ENCODE data around the gene SSTR1. TPM values are rescaled to one million over a fixed set of nuclear protein-coding genes. Genes with fewer than 3 reads are reported as not detected.
A peak's percentile ranks its signal among the peaks of the same experiment; 100 is the strongest.

The SSTR1 gene, protein sequence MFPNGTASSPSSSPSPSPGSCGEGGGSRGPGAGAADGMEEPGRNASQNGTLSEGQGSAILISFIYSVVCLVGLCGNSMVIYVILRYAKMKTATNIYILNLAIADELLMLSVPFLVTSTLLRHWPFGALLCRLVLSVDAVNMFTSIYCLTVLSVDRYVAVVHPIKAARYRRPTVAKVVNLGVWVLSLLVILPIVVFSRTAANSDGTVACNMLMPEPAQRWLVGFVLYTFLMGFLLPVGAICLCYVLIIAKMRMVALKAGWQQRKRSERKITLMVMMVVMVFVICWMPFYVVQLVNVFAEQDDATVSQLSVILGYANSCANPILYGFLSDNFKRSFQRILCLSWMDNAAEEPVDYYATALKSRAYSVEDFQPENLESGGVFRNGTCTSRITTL
- total RNA-seq, result 10 to 100 TPM in 1 of 2 donors, 1 to 10 TPM in 1; 1.7 to 18.1 TPM
- polyA plus RNA-seq (ENCODE audit: insufficient read length in 2 of 2), result 10 to 100 TPM; 28.4 to 33.9 TPM
- long read RNA-seq, donor 1, result 0 reads
- long read RNA-seq, donor 2, result 0 reads
- long read RNA-seq, donor 3, result 0 reads
- long read RNA-seq, donor 4, result 0 reads

DNA sequence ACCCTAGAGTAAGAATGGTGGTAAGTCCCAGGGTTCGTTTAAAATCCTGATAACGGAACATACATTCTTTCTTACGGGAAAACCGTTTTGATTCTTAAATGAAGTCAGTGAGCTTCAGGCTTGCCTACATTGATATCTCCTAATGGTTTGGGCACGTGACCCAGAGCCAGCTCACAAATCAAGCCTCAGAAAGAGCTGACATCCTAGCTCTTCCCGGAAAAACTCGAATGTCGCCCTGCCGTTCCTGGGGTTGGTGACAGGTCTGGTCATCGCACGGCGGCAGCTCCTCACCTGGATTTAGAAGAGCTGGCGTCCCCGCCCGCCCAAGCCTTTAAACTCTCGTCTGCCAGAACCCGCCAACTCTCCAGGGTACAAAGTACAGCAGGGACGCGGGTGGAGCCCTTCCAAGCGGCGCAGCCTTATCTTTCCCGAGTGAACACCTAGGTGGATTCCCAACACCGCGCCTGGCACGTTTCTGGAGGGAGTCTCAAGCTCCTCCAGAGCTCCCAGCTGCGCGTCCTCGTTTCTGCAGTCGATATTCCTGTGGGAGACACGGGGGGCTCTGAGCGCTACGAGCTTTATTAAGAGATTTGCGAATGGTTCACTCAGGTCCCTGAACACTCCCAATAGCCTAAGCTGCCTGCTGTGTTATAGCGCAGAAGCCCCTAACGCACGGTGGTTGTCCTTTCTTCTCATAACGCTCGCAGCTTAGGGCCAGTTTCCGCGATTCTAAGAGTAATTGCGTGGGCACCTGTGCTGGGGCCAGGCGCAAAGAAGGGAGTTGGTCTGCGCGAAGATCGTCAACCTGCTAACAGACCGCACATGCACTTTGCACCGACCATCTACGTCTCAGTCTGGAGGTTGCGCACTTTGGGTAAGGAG is at the start of gene SSTR1:
SSTR1 (plus strand) TSS at position 169 of the 882 bp plus-strand sequence. CDS start 1,486 bp downstream, outside the sequence.
- WGBS (ENCODE audit: insufficient coverage), result under 1% methylated on average over 45 of the region's 49 CpGs
- Histone ChIP-seq H3K4me3 (ENCODE audit: low read depth, low read length) (peak within 1 kb of the TSS; percentile 48), H3K4me1 (ENCODE audit: control insufficient read depth, insufficient read depth, low read length) (peaks cover 42% of the 10 kb centered on the region), H3K9me3 (ENCODE audit: control insufficient read depth, insufficient read depth, low read length) (peaks cover 3% of the 10 kb centered on the region), H3K36me3 (ENCODE audit: control insufficient read depth, insufficient read depth, low read length) (peaks cover 3% of the 10 kb centered on the region), H3K27me3 (ENCODE audit: control insufficient read depth, insufficient read depth, low read length) (peaks cover 44% of the 10 kb centered on the region), H3K27ac (ENCODE audit: low read depth, low read length) (peak within 1 kb of the TSS; percentile 44)
- DNase-seq (ENCODE audit: low read depth in 4 of 6, low spot score in 6 of 6), result peak in 2 of 6 donors; percentile 44 to 80

DNA sequence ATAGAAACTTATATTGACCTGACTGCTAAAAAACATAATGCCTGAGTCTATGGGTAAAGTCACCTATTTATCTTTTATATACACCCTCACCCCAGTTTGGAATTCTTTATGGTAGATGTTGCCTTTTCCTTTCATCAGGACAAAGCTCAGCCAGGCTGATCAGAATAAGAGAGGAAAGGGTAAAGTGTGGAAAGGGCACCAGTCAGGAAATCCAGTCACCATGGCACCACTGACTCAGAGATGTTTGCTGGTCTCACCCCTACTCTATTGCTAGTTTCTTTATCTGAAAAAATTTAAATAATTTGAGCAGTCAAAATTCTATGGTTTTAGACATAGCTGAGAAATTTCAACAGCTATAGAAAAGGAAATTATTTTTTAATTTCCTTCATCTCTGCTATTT is 49.2 kb upstream of the SSTR1 start:
- no peaks in the 10 kb centered on the region for H3K9me3 ChIP-seq (ENCODE audit: control insufficient read depth, insufficient read depth, low read length)
- no peak for DNase-seq (ENCODE audit: low read depth in 4 of 6, low spot score in 6 of 6)
- no peak overlapping the region for H3K27ac ChIP-seq (ENCODE audit: low read depth, low read length)
- H3K27me3 ChIP-seq (ENCODE audit: control insufficient read depth, insufficient read depth, low read length), result no peaks in the 10 kb centered on the region
- no peak overlapping the region for H3K4me3 ChIP-seq (ENCODE audit: low read depth, low read length)
- H3K4me1 ChIP-seq (ENCODE audit: control insufficient read depth, insufficient read depth, low read length), result no peaks in the 10 kb centered on the region
- no peaks in the 10 kb centered on the region for H3K36me3 ChIP-seq (ENCODE audit: control insufficient read depth, insufficient read depth, low read length)

DNA sequence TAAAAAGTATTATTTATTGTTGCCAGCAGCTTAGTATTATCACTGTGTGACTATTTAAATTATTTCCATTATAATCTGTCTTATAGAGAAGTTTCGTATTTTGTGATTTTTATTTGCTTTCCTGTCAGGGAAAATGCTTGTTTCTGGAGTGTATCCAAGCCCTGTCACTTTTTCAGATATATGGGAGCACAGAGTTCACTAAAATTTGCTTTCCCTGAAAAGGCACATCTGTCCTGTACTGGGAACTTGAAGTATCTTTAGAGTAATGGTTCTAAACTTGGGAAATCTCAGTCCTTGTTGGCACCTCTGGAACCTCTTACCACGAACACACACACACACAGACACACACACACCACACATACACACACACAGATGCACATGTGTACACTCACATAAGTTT is 39.3 kb upstream of the SSTR1 start:
- peak in 1 of 6 donors; percentile 25 for DNase-seq (ENCODE audit: low read depth in 4 of 6, low spot score in 6 of 6)
- Histone ChIP-seq H3K27ac (ENCODE audit: low read depth, low read length) (no peak overlapping the region), H3K4me3 (ENCODE audit: low read depth, low read length) (no peak overlapping the region), H3K36me3 (ENCODE audit: control insufficient read depth, insufficient read depth, low read length) (no peaks in the 10 kb centered on the region), H3K4me1 (ENCODE audit: control insufficient read depth, insufficient read depth, low read length) (no peaks in the 10 kb centered on the region), H3K9me3 (ENCODE audit: control insufficient read depth, insufficient read depth, low read length) (no peaks in the 10 kb centered on the region), H3K27me3 (ENCODE audit: control insufficient read depth, insufficient read depth, low read length) (no peaks in the 10 kb centered on the region)
- WGBS (ENCODE audit: insufficient coverage), result no CpG with 5 or more reads among the region's 2 CpGs

DNA sequence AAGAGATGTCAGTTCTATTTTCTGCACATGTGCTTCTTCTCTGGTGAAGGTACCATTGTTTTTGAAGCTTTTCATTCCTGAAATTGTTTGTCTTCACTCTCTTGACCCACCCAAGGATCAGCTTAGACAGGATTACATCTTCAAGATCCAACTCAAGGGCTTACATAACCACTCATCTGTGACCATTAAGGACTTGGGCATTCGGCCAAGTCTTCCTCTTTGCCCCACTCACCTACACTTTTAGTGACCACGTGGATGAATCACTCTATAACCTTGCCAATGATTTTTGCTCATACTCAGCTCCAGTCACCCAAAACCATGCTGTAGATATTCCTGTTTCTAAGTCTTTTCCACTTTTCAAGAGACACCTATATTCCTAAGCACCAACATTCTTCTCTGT is 36.5 kb upstream of the SSTR1 start:
- DNase-seq (ENCODE audit: low read depth in 4 of 6, low spot score in 6 of 6), result no peak
- Histone ChIP-seq H3K4me3 (ENCODE audit: low read depth, low read length) (no peak overlapping the region), H3K9me3 (ENCODE audit: control insufficient read depth, insufficient read depth, low read length) (no peaks in the 10 kb centered on the region), H3K27ac (ENCODE audit: low read depth, low read length) (no peak overlapping the region), H3K4me1 (ENCODE audit: control insufficient read depth, insufficient read depth, low read length) (no peaks in the 10 kb centered on the region), H3K27me3 (ENCODE audit: control insufficient read depth, insufficient read depth, low read length) (no peaks in the 10 kb centered on the region), H3K36me3 (ENCODE audit: control insufficient read depth, insufficient read depth, low read length) (no peaks in the 10 kb centered on the region)
- WGBS (ENCODE audit: insufficient coverage), result 70% methylated on average over 2 of the region's 2 CpGs

DNA sequence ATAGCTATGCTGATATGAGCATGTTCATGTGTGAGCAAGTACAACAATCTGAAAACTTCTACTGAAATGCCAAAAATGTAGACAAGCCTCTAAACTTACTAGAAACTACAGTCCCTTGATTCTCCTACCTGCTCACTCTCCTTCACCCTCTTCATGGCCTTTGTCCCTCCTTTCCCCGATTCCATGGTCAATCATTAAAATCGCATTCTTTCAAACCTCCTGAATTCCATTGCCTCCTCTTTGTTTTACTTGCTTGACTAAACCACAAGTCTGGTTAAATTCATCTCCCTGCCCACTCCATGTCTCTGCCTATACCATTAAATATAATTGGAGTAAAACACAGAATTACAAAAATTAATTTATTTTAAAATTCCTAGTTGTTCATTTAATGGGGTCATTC is 33.0 kb upstream of the SSTR1 start:
- Histone ChIP-seq H3K36me3 (ENCODE audit: control insufficient read depth, insufficient read depth, low read length) (no peaks in the 10 kb centered on the region), H3K4me1 (ENCODE audit: control insufficient read depth, insufficient read depth, low read length) (no peaks in the 10 kb centered on the region), H3K9me3 (ENCODE audit: control insufficient read depth, insufficient read depth, low read length) (no peaks in the 10 kb centered on the region), H3K4me3 (ENCODE audit: low read depth, low read length) (no peak overlapping the region), H3K27ac (ENCODE audit: low read depth, low read length) (no peak overlapping the region), H3K27me3 (ENCODE audit: control insufficient read depth, insufficient read depth, low read length) (no peaks in the 10 kb centered on the region)
- WGBS (ENCODE audit: insufficient coverage), result 68% methylated on average over 2 of the region's 2 CpGs
- no peak for DNase-seq (ENCODE audit: low read depth in 4 of 6, low spot score in 6 of 6)

DNA sequence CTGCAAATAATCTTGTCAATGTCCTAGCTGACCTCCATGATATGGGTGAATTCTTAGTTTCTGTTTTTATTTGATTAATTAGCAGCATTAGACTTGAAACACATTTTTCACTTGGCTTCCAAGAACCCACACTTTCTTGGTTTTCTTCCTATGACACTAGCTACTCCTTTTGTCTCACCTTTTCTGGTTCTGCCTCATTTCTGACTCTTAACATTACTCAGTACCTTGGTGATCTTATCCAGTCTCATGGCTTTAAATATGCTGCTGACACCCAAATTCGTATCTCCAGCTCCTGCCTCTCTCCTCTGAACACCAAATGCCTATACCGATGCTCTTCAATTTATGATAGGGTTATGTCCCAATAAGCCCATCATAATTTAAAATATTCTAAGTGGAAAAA is 32.0 kb upstream of the SSTR1 start:
- Histone ChIP-seq H3K9me3 (ENCODE audit: control insufficient read depth, insufficient read depth, low read length) (no peaks in the 10 kb centered on the region), H3K27me3 (ENCODE audit: control insufficient read depth, insufficient read depth, low read length) (no peaks in the 10 kb centered on the region), H3K27ac (ENCODE audit: low read depth, low read length) (no peak overlapping the region), H3K36me3 (ENCODE audit: control insufficient read depth, insufficient read depth, low read length) (no peaks in the 10 kb centered on the region), H3K4me3 (ENCODE audit: low read depth, low read length) (no peak overlapping the region), H3K4me1 (ENCODE audit: control insufficient read depth, insufficient read depth, low read length) (no peaks in the 10 kb centered on the region)
- WGBS (ENCODE audit: insufficient coverage), result 83% methylated on average over 1 of the region's 2 CpGs
- no peak for DNase-seq (ENCODE audit: low read depth in 4 of 6, low spot score in 6 of 6)

DNA sequence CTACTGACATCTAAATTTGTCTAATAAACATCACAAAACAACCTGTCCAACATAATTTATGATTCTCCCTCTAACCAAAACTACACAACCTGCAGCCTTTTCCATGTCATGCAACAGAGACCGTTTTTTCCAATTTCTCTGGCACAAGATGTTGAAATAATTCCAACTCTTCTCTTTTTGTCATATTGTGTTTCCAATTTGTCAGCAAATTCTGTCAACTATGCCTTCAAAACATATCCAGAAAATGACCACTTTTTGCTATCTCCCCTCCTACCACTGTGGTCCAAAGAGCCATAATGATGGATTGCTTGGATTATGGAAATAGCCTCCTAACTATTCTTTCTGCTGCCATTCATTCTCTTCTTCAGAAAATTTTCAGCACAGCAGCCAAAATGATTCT is 31.3 kb upstream of the SSTR1 start:
- peak in 1 of 6 donors; percentile 38 for DNase-seq (ENCODE audit: low read depth in 4 of 6, low spot score in 6 of 6)
- H3K36me3 ChIP-seq (ENCODE audit: control insufficient read depth, insufficient read depth, low read length), result no peaks in the 10 kb centered on the region
- no peaks in the 10 kb centered on the region for H3K4me1 ChIP-seq (ENCODE audit: control insufficient read depth, insufficient read depth, low read length)
- no peak overlapping the region for H3K27ac ChIP-seq (ENCODE audit: low read depth, low read length)
- WGBS (ENCODE audit: insufficient coverage), result 89% methylated on average over 1 of the region's 1 CpG
- no peaks in the 10 kb centered on the region for H3K27me3 ChIP-seq (ENCODE audit: control insufficient read depth, insufficient read depth, low read length)
- no peaks in the 10 kb centered on the region for H3K9me3 ChIP-seq (ENCODE audit: control insufficient read depth, insufficient read depth, low read length)
- no peak overlapping the region for H3K4me3 ChIP-seq (ENCODE audit: low read depth, low read length)

DNA sequence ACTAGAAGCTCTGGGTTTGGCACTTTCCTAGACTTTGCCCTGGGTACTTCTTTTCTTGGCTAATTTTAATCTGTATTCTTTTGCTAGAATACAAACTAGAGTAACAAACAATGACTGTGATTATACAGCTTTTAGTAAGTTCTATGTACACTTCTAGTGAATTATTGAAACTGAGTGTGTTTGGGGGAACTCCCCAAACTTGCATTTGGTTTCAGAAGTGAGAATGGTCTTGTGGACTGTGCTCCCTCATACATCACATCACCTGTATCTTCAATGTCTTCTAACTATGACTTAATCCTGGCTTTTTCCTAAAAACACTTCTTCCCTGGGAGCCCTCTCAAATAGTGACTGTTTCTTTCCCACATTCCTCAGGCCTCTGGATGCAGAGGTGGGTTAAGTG is 23.6 kb upstream of the SSTR1 start:
- Histone ChIP-seq H3K9me3 (ENCODE audit: control insufficient read depth, insufficient read depth, low read length) (no peaks in the 10 kb centered on the region), H3K4me3 (ENCODE audit: low read depth, low read length) (no peak overlapping the region), H3K27ac (ENCODE audit: low read depth, low read length) (no peak overlapping the region), H3K4me1 (ENCODE audit: control insufficient read depth, insufficient read depth, low read length) (no peaks in the 10 kb centered on the region), H3K27me3 (ENCODE audit: control insufficient read depth, insufficient read depth, low read length) (no peaks in the 10 kb centered on the region), H3K36me3 (ENCODE audit: control insufficient read depth, insufficient read depth, low read length) (no peaks in the 10 kb centered on the region)
- no peak for DNase-seq (ENCODE audit: low read depth in 4 of 6, low spot score in 6 of 6)

DNA sequence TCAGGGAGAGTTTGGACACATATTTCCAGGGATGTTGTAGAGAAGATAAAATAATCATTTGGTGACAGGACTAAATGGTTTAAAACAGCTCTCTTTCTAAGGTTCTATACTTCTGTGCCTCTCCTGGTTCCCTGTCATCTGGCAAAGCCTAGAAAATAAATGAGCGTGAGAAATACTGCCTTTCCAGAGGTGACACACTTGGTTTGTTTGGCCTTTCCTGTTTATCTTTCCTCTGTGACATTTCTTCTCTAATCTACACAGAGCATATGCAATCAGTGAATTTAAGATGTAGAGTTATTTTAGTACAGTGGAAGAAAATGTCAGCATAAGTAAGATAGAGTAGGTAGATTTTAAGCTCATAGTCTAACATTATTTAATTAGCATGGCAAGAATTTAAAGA is 22.0 kb upstream of the SSTR1 start:
- no peaks in the 10 kb centered on the region for H3K9me3 ChIP-seq (ENCODE audit: control insufficient read depth, insufficient read depth, low read length)
- no peak for DNase-seq (ENCODE audit: low read depth in 4 of 6, low spot score in 6 of 6)
- no CpG with 5 or more reads among the region's 1 CpG for WGBS (ENCODE audit: insufficient coverage)
- H3K36me3 ChIP-seq (ENCODE audit: control insufficient read depth, insufficient read depth, low read length), result no peaks in the 10 kb centered on the region
- H3K27ac ChIP-seq (ENCODE audit: low read depth, low read length), result no peak overlapping the region
- H3K27me3 ChIP-seq (ENCODE audit: control insufficient read depth, insufficient read depth, low read length), result no peaks in the 10 kb centered on the region
- no peak overlapping the region for H3K4me3 ChIP-seq (ENCODE audit: low read depth, low read length)
- no peaks in the 10 kb centered on the region for H3K4me1 ChIP-seq (ENCODE audit: control insufficient read depth, insufficient read depth, low read length)
